ENCODE measurements around the gene PKDCC. TPM values are rescaled to one million over a fixed set of nuclear protein-coding genes. Genes with fewer than 3 reads are reported as not detected.

Gene PKDCC
- total RNA-seq, 2 donors from 2014 or later = 85.3 to 105 TPM

GRCh38 chr2:42067521-42067920, 19.7 kb downstream of the PKDCC start:
- Mint-ChIP-seq H3K27ac (no peak overlapping the region), H3K36me3 (ENCODE audit: low read depth) (no peaks in the 10 kb centered on the region), H3K9me3 (no peaks in the 10 kb centered on the region), H3K4me1 (peaks cover 31% of the 10 kb centered on the region), H3K27me3 (ENCODE audit: insufficient read depth) (peaks cover 28% of the 10 kb centered on the region), H3K4me3 (no peak overlapping the region)
- no peak overlapping the region for H3K9ac ChIP-seq (ENCODE audit: extremely low read depth, low read length, poor library complexity, severe bottlenecking)
- H3K4me1 ChIP-seq (ENCODE audit: control insufficient read depth, insufficient read depth, low read length) = peaks cover 17% of the 10 kb centered on the region
- DNase-seq = no peak
- no peak overlapping the region for H3K4me3 ChIP-seq (ENCODE audit: low read length)
- H3K36me3 ChIP-seq (ENCODE audit: control insufficient read depth, insufficient read depth, low read length) = no peaks in the 10 kb centered on the region
- H3K9me3 ChIP-seq (ENCODE audit: control insufficient read depth, low read length) = no peaks in the 10 kb centered on the region
- no peak for TF ChIP-seq CTCF (conservative IDR thresholded peaks at IDR 0.05)
- H3K27ac ChIP-seq (ENCODE audit: low read depth, low read length) = no peak overlapping the region
- H3K27me3 ChIP-seq (ENCODE audit: control insufficient read depth, insufficient read depth, low read length, poor library complexity, severe bottlenecking) = no peaks in the 10 kb centered on the region
- WGBS, 2 experiments (ENCODE audit: insufficient coverage in 1 of 2, insufficient read length in 1 of 2) = 86 to 96% methylated on average over 8 of the region's 8 CpGs

GRCh38 chr2:42068571-42069178, 20.9 kb downstream of the PKDCC start:
- Mint-ChIP-seq H3K9me3 (no peaks in the 10 kb centered on the region), H3K36me3 (ENCODE audit: low read depth) (no peaks in the 10 kb centered on the region), H3K27me3 (ENCODE audit: insufficient read depth) (peaks cover 26% of the 10 kb centered on the region), H3K27ac (no peak overlapping the region), H3K4me1 (peaks cover 31% of the 10 kb centered on the region), H3K4me3 (no peak overlapping the region)
- no peak overlapping the region for H3K27ac ChIP-seq (ENCODE audit: low read depth, low read length)
- H3K27me3 ChIP-seq (ENCODE audit: control insufficient read depth, insufficient read depth, low read length, poor library complexity, severe bottlenecking) = no peaks in the 10 kb centered on the region
- H3K36me3 ChIP-seq (ENCODE audit: control insufficient read depth, insufficient read depth, low read length) = no peaks in the 10 kb centered on the region
- no peak overlapping the region for H3K4me3 ChIP-seq (ENCODE audit: low read length)
- TF ChIP-seq CTCF (conservative IDR thresholded peaks at IDR 0.05) = no peak
- H3K4me1 ChIP-seq (ENCODE audit: control insufficient read depth, insufficient read depth, low read length) = peaks cover 13% of the 10 kb centered on the region
- H3K9me3 ChIP-seq (ENCODE audit: control insufficient read depth, low read length) = no peaks in the 10 kb centered on the region
- H3K9ac ChIP-seq (ENCODE audit: extremely low read depth, low read length, poor library complexity, severe bottlenecking) = no peak overlapping the region
- DNase-seq = no peak
- WGBS, 2 experiments (ENCODE audit: insufficient coverage in 1 of 2, insufficient read length in 1 of 2) = 86 to 91% methylated on average over 6 to 13 of the region's 13 CpGs

- Histone ChIP-seq H3K36me3 (ENCODE audit: control insufficient read depth, insufficient read depth, low read length) (no peaks in the 10 kb centered on the region), H3K4me3 (ENCODE audit: low read length) (no peak overlapping the region), H3K9me3 (ENCODE audit: control insufficient read depth, low read length) (no peaks in the 10 kb centered on the region), H3K27ac (ENCODE audit: low read depth, low read length) (no peak overlapping the region), H3K4me1 (ENCODE audit: control insufficient read depth, insufficient read depth, low read length) (peaks cover 5% of the 10 kb centered on the region), H3K27me3 (ENCODE audit: control insufficient read depth, insufficient read depth, low read length, poor library complexity, severe bottlenecking) (no peaks in the 10 kb centered on the region), H3K9ac (ENCODE audit: extremely low read depth, low read length, poor library complexity, severe bottlenecking) (no peak overlapping the region)
- DNase-seq = no peak
- WGBS, 2 experiments (ENCODE audit: insufficient coverage in 1 of 2, insufficient read length in 1 of 2) = 89% methylated on average over 2 of the region's 2 CpGs; no CpG with 5 or more reads in 1 of the 2 experiments
- Mint-ChIP-seq H3K27me3 (ENCODE audit: insufficient read depth) (peaks cover 26% of the 10 kb centered on the region), H3K4me1 (peaks cover 23% of the 10 kb centered on the region), H3K27ac (no peak overlapping the region), H3K4me3 (no peak overlapping the region), H3K36me3 (ENCODE audit: low read depth) (no peaks in the 10 kb centered on the region), H3K9me3 (no peaks in the 10 kb centered on the region)
- peak; percentile 3 for TF ChIP-seq CTCF (conservative IDR thresholded peaks at IDR 0.05)
Measured at GRCh38 chr2:42069568-42069967, 21.7 kb downstream of the PKDCC start.

Data from endodermal cell (in vitro differentiated cells).